ENCODE results near the gene P2RX3.
A peak's percentile ranks its signal among the peaks of the same experiment; 100 is the strongest.
"Not testable (repeated sequence)": the region's sequence is repeated elsewhere in the genome, so short reads cannot be mapped to it uniquely, and the experiment has no call there.

P2RX3 gene

GRCh38 chr11:57399972-57400578 is 61.9 kb downstream of the P2RX3 start:
- TF ChIP-seq CTCF (IDR thresholded peaks at IDR 0.05): no peak
- H3K4me3 ChIP-seq (ENCODE audit: low read depth in 1 of 2, low read length in 1 of 2): no peak overlapping the region
- no peaks in the 10 kb centered on the region for H3K27me3 ChIP-seq
- peaks cover 3% of the 10 kb centered on the region for H3K9me3 ChIP-seq
- H3K27ac ChIP-seq: no peak overlapping the region
- H3K4me1 ChIP-seq (ENCODE audit: control insufficient read depth in 1 of 2, insufficient read depth in 1 of 2, low read depth in 1 of 2, low read length in 1 of 2): peaks cover 13 to 26% of the 10 kb centered on the region in 2 experiments
- H3K36me3 ChIP-seq: no peaks in the 10 kb centered on the region

GRCh38 chr11:57402188-57403002 is 64.2 kb downstream of the P2RX3 start:
- H3K4me1 ChIP-seq (ENCODE audit: control insufficient read depth in 1 of 2, insufficient read depth in 1 of 2, low read depth in 1 of 2, low read length in 1 of 2): peaks cover 12 to 18% of the 10 kb centered on the region in 2 experiments
- no peak for TF ChIP-seq CTCF (IDR thresholded peaks at IDR 0.05)
- peaks cover 5% of the 10 kb centered on the region for H3K36me3 ChIP-seq
- H3K27ac ChIP-seq: peak overlapping the region; percentile 63
- no peak overlapping the region for H3K4me3 ChIP-seq (ENCODE audit: low read depth in 1 of 2, low read length in 1 of 2)
- peaks cover 3% of the 10 kb centered on the region for H3K9me3 ChIP-seq
- no peaks in the 10 kb centered on the region for H3K27me3 ChIP-seq

GRCh38 chr11:57403003-57403801 is 65.0 kb downstream of the P2RX3 start:
- H3K27ac ChIP-seq: peak overlapping the region; percentile 71

GRCh38 chr11:57403802-57404147 is 65.6 kb downstream of the P2RX3 start:
- peaks cover 3% of the 10 kb centered on the region for H3K9me3 ChIP-seq
- H3K27me3 ChIP-seq: no peaks in the 10 kb centered on the region
- TF ChIP-seq CTCF (IDR thresholded peaks at IDR 0.05): no peak
- H3K4me1 ChIP-seq (ENCODE audit: control insufficient read depth in 1 of 2, insufficient read depth in 1 of 2, low read depth in 1 of 2, low read length in 1 of 2): peaks cover 8 to 13% of the 10 kb centered on the region in 2 experiments
- peaks cover 19% of the 10 kb centered on the region for H3K36me3 ChIP-seq
- H3K4me3 ChIP-seq (ENCODE audit: low read depth in 1 of 2, low read length in 1 of 2): no peak overlapping the region
- H3K27ac ChIP-seq: peak overlapping the region; percentile 71

More at GRCh38 chr11:57403003-57403801, 65.0 kb downstream of the P2RX3 start:
- not testable (repeated sequence) for H3K9me3 ChIP-seq; H3K27me3 ChIP-seq; H3K4me3 ChIP-seq (ENCODE audit: low read depth in 1 of 2, low read length in 1 of 2)
- peaks cover 13% of the 10 kb centered on the region for H3K36me3 ChIP-seq
- peaks cover 8 to 13% of the 10 kb centered on the region in 2 experiments for H3K4me1 ChIP-seq (ENCODE audit: control insufficient read depth in 1 of 2, insufficient read depth in 1 of 2, low read depth in 1 of 2, low read length in 1 of 2)

- no peak overlapping the region for H3K4me3 ChIP-seq (ENCODE audit: low read depth in 1 of 2, low read length in 1 of 2)
- H3K27me3 ChIP-seq: no peaks in the 10 kb centered on the region
- peaks cover 3% of the 10 kb centered on the region for H3K9me3 ChIP-seq
- H3K27ac ChIP-seq: no peak overlapping the region
- peaks cover 8 to 13% of the 10 kb centered on the region in 2 experiments for H3K4me1 ChIP-seq (ENCODE audit: control insufficient read depth in 1 of 2, insufficient read depth in 1 of 2, low read depth in 1 of 2, low read length in 1 of 2)
- TF ChIP-seq CTCF (IDR thresholded peaks at IDR 0.05): no peak
- H3K36me3 ChIP-seq: peaks cover 35% of the 10 kb centered on the region
Measured at GRCh38 chr11:57405271-57405860, 67.2 kb downstream of the P2RX3 start.
